Suppressor macrophage (primary cell): ENCODE measurements around the gene LIN7A.

Experiments used
- DNase-seq, 4 experiments: peaks; one replicate each; pipeline ENCODE4 v3.0.0-alpha.2; 2020 to 2022

LIN7A gene

GRCh38 chr12:80749456-80749855, 188.3 kb downstream of the LIN7A start:
- DNase-seq, result no peak

GRCh38 chr12:80747800-80748199, 189.9 kb downstream of the LIN7A start:
- DNase-seq, result no peak

DNA sequence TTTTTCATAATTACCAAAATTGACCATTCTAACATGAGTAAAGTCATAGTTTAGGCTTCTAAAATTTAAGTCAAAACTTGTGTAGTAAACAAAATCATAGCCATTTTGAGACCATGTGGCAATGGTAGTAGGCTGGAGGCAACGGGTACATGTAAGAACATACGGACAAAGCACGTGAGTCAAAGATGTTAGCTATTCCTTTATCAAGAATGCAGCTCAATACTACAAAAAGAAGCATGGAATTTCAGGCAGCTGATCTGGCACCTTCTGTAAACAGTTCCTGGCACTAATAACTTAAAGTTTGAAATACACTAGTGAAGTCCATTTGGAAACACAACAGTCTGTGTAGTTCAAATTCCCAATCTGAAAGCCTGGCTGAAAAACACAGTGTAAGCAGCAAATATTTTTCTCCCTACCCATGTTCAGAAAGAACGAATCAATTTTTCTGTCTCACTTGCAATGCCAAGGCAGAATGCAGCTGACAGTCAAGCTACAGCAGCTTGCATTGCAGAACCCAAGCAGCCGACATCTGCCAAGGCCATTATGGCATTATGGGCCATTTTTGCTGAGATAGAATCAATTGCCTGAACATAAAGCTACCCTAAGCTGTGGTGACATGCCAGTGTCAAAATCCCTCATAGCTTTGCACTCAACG, 191.8 kb downstream of the LIN7A start:
- no peak for DNase-seq
